Muscle of arm (tissue), 12 donors: ENCODE data around the gene DNAJB8. TPM values are rescaled to one million over a fixed set of nuclear protein-coding genes. Genes with fewer than 3 reads are reported as not detected.

Experiments
- DNase-seq: peaks from one replicate; pipeline ENCODE4 v3.0.0-alpha.2; 2013
- polyA plus RNA-seq, 12 donors: library from polyadenylated mRNA; unstranded; fragments of 120-200 nt; gene quantifications; one replicate each; pipeline ENCODE4 v1.2.1, GENCODE V29; 2013; ENCODE audit not compliant: insufficient read length in 12 of 12

DNAJB8 gene
- polyA plus RNA-seq, 12 donors: not detected

- no peak for DNase-seq
Observed at GRCh38 chr3:128413413-128414205, 53.1 kb downstream of the DNAJB8 start.

GRCh38 chr3:128413003-128413370 is 53.7 kb downstream of the DNAJB8 start:
- DNase-seq: no peak

Other genes starting within 250 kb of the DNAJB8 start
- gene GATA2, start 26.3 kb upstream of the DNAJB8 start, polyA plus RNA-seq: 1 to 10 TPM in 10 of 12 donors, not detected in 2; 2.0 to 8.0 (median 3.2) TPM
- 100 to 1,000 TPM in 7 of 12 donors, 10 to 100 TPM in 4, not detected in 1; 90.9 to 132 (median 102) TPM for gene RPN1, start 183.9 kb upstream of the DNAJB8 start, polyA plus RNA-seq